Neural progenitor cell (in vitro differentiated cells): ENCODE results near the gene PACSIN2. TPM values are rescaled to one million over a fixed set of nuclear protein-coding genes. Genes with fewer than 3 reads are reported as not detected.

Experiments
- DNase-seq: peaks from one replicate; pipeline ENCODE4 v3.0.0-alpha.2; 2016; ENCODE audit warnings: low spot score
- H2AFZ ChIP-seq: fragments of 200-600 bp; sonication (generic); replicated peaks from 2 replicates; pipeline ENCODE4 v1.6.1; 2016; ENCODE audit warnings: antibody characterized with exemption
- H3F3A ChIP-seq: fragments of 200-600 bp; sonication (generic); 2 replicates; pipeline ENCODE4 v1.6.1; 2016; ENCODE audit warnings: antibody characterized with exemption, low read depth
- H3K27ac ChIP-seq: fragments of 200-600 bp; sonication (generic); 2 replicates; pipeline ENCODE4 v1.5.1; 2016; ENCODE audit warnings: mild to moderate bottlenecking
- H3K27me3 ChIP-seq: fragments of 200-600 bp; sonication (generic); 2 replicates; pipeline ENCODE4 v1.6.1; 2016; ENCODE audit warnings: mild to moderate bottlenecking, moderate library complexity
- H3K36me3 ChIP-seq: fragments of 200-600 bp; sonication (generic); 2 replicates; pipeline ENCODE4 v1.5.1; 2016
- H3K4me1 ChIP-seq: fragments of 200-600 bp; sonication (generic); 2 replicates; pipeline ENCODE4 v1.6.1; 2016; ENCODE audit warnings: mixed run types
- H3K4me2 ChIP-seq: fragments of 200-600 bp; sonication (generic); 2 replicates; pipeline ENCODE4 v1.6.1; 2016
- H3K4me3 ChIP-seq: fragments of 200-600 bp; sonication (generic); 2 replicates; pipeline ENCODE4 v1.5.1; 2016
- H3K79me2 ChIP-seq: fragments of 200-600 bp; sonication (generic); 2 replicates; pipeline ENCODE4 v1.6.1; 2016; ENCODE audit warnings: low read depth
- H3K9ac ChIP-seq: fragments of 200-600 bp; sonication (generic); 2 replicates; pipeline ENCODE4 v1.6.1; 2016
- H3K9me3 ChIP-seq: fragments of 200-600 bp; sonication (generic); 2 replicates; pipeline ENCODE4 v1.5.1; 2016; ENCODE audit warnings: low read depth
- H4K20me1 ChIP-seq: fragments of 200-600 bp; sonication (generic); 2 replicates; pipeline ENCODE4 v1.6.1; 2016; ENCODE audit warnings: low read depth
- H3K27ac Mint-ChIP-seq: 3 replicates; pipeline ENCODE4 v1.8.0; 2021; ENCODE audit warnings: mixed read lengths
- H3K27me3 Mint-ChIP-seq: 2 replicates; pipeline ENCODE4 v1.8.0; 2022; ENCODE audit warnings: low read depth, mild to moderate bottlenecking, inconsistent platforms, moderate library complexity, mixed read lengths; ENCODE audit not compliant: insufficient read depth
- H3K36me3 Mint-ChIP-seq: 3 replicates; pipeline ENCODE4 v1.8.0; 2021; ENCODE audit warnings: mixed read lengths
- H3K4me1 Mint-ChIP-seq: 3 replicates; pipeline ENCODE4 v1.8.0; 2021; ENCODE audit warnings: mixed read lengths
- H3K4me3 Mint-ChIP-seq: 3 replicates; pipeline ENCODE4 v1.8.0; 2021; ENCODE audit warnings: mild to moderate bottlenecking, moderate library complexity, mixed read lengths
- H3K9me3 Mint-ChIP-seq: 3 replicates; pipeline ENCODE4 v1.8.0; 2020; ENCODE audit warnings: mixed read lengths
- EZH2 ChIP-seq: fragments of 200-600 bp; sonication (generic); IDR thresholded peaks from 2 replicates; pipeline ENCODE4 v1.6.1; 2017; ENCODE audit warnings: antibody characterized with exemption, mild to moderate bottlenecking, moderate library complexity
- EZH2phosphoT487 ChIP-seq: fragments of 200-600 bp; sonication (generic); IDR thresholded peaks from 2 replicates; pipeline ENCODE4 v1.6.1; 2017; ENCODE audit warnings: antibody characterized with exemption
- total RNA-seq: library from RNA; depleted of rRNA; stranded (reverse); fragments of >200 nt; gene quantifications from 2 replicates; pipeline ENCODE4 v1.2.3, GENCODE V29; 2015; ENCODE audit warnings: low replicate concordance
- TF ChIP-seq, protein P1 (sequence below): fragments of 200-600 bp; sonication (generic); IDR thresholded peaks from 2 replicates; pipeline ENCODE4 v1.5.1; 2017; ENCODE audit warnings: antibody characterized with exemption, mild to moderate bottlenecking

PACSIN2 gene
- total RNA-seq, 1 donor from 2014 or later: 38.1 TPM

DNA sequence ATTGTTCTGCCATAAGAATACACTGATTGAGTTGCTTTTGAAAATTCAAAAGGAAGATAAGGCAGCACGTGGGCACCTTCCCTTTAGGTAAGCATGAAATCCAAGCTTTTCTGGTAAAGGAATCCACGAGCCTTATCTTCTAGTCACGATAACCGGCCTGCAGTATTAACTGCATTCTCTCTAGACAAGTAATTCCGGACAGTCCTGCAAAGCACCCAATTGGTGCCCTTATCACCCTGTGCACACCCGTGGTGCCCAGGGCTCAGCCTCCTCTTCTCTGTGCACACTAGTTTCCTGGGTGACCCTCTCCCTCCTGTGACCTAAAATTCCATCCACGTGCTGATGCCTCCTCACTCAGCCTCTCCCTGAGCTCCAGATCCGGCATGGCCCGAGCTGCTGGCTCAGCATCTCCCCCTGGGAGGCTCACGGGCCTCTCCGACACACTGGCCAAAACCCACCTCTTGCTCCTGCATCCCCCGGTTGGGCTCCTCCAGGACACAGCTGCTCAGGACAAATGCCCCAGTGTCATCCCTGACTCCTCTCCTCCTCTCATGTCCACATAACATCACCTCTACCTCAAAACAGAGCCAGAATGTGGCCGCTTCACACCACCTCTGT, 63.7 kb downstream of the PACSIN2 start:
- H3K36me3 ChIP-seq: no peaks in the 10 kb centered on the region
- peaks cover 72% of the 10 kb centered on the region for H4K20me1 ChIP-seq
- peaks cover 57% of the 10 kb centered on the region for H3K4me1 Mint-ChIP-seq
- no peaks in the 10 kb centered on the region for H3K27me3 Mint-ChIP-seq
- no peaks in the 10 kb centered on the region for H3K9me3 ChIP-seq
- no peak for DNase-seq
- peaks cover 2% of the 10 kb centered on the region for H3K9me3 Mint-ChIP-seq
- peaks cover 96% of the 10 kb centered on the region for H3K79me2 ChIP-seq
- H3K27me3 ChIP-seq: no peaks in the 10 kb centered on the region
- no peak overlapping the region for H3K4me3 Mint-ChIP-seq
- H3K9ac ChIP-seq: no peak overlapping the region
- TF ChIP-seq EZH2phosphoT487: no peak
- no peak for TF ChIP-seq EZH2
- TF ChIP-seq, protein P1, sequence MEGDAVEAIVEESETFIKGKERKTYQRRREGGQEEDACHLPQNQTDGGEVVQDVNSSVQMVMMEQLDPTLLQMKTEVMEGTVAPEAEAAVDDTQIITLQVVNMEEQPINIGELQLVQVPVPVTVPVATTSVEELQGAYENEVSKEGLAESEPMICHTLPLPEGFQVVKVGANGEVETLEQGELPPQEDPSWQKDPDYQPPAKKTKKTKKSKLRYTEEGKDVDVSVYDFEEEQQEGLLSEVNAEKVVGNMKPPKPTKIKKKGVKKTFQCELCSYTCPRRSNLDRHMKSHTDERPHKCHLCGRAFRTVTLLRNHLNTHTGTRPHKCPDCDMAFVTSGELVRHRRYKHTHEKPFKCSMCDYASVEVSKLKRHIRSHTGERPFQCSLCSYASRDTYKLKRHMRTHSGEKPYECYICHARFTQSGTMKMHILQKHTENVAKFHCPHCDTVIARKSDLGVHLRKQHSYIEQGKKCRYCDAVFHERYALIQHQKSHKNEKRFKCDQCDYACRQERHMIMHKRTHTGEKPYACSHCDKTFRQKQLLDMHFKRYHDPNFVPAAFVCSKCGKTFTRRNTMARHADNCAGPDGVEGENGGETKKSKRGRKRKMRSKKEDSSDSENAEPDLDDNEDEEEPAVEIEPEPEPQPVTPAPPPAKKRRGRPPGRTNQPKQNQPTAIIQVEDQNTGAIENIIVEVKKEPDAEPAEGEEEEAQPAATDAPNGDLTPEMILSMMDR: no peak
- no peak overlapping the region for H3K27ac Mint-ChIP-seq
- no peak overlapping the region for H3K27ac ChIP-seq
- H3K4me2 ChIP-seq: no peak overlapping the region
- H3F3A ChIP-seq: no peaks in the 10 kb centered on the region
- H2AFZ ChIP-seq: no peak overlapping the region
- peaks cover 11% of the 10 kb centered on the region for H3K36me3 Mint-ChIP-seq
- peaks cover 35% of the 10 kb centered on the region for H3K4me1 ChIP-seq
- H3K4me3 ChIP-seq: no peak overlapping the region

DNA sequence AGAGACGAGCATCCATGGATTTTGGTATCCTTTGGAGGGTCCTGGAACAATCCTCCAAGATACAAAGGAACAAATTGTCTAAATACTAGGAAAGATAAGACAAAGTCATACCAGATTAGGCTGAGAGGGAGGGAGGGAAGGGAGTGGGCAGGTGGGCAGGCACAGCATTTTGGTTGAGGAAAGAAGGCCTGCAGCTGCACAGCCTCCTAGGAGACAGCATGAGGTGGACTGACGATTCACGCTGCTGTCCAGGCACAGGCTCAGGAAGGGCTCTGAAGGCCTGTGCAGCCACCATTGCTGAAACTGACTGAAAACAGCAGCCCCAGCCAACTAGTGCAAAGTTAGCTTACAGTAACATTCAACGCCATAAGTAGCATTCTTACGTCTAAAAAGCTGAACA, 64.7 kb downstream of the PACSIN2 start:
- Histone ChIP-seq H3K79me2 (peaks cover 91% of the 10 kb centered on the region), H3K4me2 (no peak overlapping the region), H3K27ac (peak overlapping the region; percentile 61), H4K20me1 (peaks cover 77% of the 10 kb centered on the region), H3K4me1 (peaks cover 35% of the 10 kb centered on the region), H2AFZ (no peak overlapping the region), H3K36me3 (no peaks in the 10 kb centered on the region), H3K27me3 (no peaks in the 10 kb centered on the region), H3K9ac (no peak overlapping the region), H3K9me3 (no peaks in the 10 kb centered on the region), H3K4me3 (no peak overlapping the region), H3F3A (no peaks in the 10 kb centered on the region)
- H3K27ac Mint-ChIP-seq: no peak overlapping the region
- H3K4me1 Mint-ChIP-seq: peaks cover 66% of the 10 kb centered on the region
- no peak overlapping the region for H3K4me3 Mint-ChIP-seq
- H3K36me3 Mint-ChIP-seq: peaks cover 5% of the 10 kb centered on the region
- no peak for TF ChIP-seq EZH2
- no peak for TF ChIP-seq EZH2phosphoT487
- TF ChIP-seq, protein P1: no peak
- no peaks in the 10 kb centered on the region for H3K27me3 Mint-ChIP-seq
- no peaks in the 10 kb centered on the region for H3K9me3 Mint-ChIP-seq
- DNase-seq: no peak

DNA sequence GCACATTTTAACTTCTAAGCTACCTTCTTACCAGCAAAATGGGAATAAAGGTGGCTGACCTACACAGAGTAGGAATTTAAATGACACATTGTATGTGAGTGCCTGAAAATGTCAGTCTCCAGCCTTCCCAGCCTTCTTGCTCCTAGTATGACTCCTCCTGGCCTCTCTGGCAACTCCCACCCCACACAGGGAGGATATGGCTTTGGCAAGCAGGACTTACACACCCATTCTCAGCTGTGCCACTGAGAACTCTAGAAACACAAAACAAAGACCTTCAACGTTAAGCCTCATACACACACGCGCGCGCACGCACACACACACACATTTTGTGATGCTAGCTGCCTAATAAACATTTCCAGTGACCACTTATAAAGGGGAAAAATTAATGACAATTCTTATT, 65.8 kb downstream of the PACSIN2 start:
- no peaks in the 10 kb centered on the region for H3K9me3 Mint-ChIP-seq
- Histone ChIP-seq H3K4me3 (no peak overlapping the region), H3K9me3 (no peaks in the 10 kb centered on the region), H4K20me1 (peaks cover 80% of the 10 kb centered on the region), H3K27me3 (no peaks in the 10 kb centered on the region), H3K4me2 (no peak overlapping the region), H3K9ac (no peak overlapping the region), H3F3A (peaks cover 4% of the 10 kb centered on the region), H3K27ac (no peak overlapping the region), H3K4me1 (peaks cover 35% of the 10 kb centered on the region), H2AFZ (no peak overlapping the region), H3K79me2 (peaks cover 86% of the 10 kb centered on the region), H3K36me3 (no peaks in the 10 kb centered on the region)
- peak overlapping the region; percentile 18 for H3K27ac Mint-ChIP-seq
- H3K4me3 Mint-ChIP-seq: no peak overlapping the region
- H3K36me3 Mint-ChIP-seq: peaks cover 2% of the 10 kb centered on the region
- H3K4me1 Mint-ChIP-seq: peaks cover 67% of the 10 kb centered on the region
- DNase-seq: no peak
- TF ChIP-seq, protein P1: no peak
- TF ChIP-seq EZH2 (no peak), EZH2phosphoT487 (no peak)
- H3K27me3 Mint-ChIP-seq: no peaks in the 10 kb centered on the region
